ENCODE data around the gene WIPF3.
"Not testable (repeated sequence)": the region's sequence is repeated elsewhere in the genome, so short reads cannot be mapped to it uniquely, and the experiment has no call there.

The WIPF3 gene

DNA sequence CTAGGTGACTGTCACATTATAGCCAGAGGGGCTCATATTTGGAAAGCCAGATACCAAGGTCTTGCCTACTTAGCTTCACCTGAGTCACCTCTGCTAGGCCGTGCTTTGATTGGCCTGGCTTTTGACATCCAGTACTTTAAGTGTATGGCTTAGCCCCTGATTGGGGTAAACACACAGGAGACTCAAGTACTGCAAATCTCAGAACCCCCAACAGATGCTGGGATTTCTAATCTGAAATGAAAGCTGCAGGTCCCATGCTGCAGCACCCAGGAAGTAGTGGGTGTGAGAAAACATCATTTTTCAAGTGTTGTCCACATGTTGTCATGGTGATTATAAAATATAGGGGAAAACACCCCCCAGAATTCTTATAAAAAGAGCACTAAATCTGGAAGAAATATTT, 76.2 kb downstream of the WIPF3 start:
- DNase-seq, result no peak

DNA sequence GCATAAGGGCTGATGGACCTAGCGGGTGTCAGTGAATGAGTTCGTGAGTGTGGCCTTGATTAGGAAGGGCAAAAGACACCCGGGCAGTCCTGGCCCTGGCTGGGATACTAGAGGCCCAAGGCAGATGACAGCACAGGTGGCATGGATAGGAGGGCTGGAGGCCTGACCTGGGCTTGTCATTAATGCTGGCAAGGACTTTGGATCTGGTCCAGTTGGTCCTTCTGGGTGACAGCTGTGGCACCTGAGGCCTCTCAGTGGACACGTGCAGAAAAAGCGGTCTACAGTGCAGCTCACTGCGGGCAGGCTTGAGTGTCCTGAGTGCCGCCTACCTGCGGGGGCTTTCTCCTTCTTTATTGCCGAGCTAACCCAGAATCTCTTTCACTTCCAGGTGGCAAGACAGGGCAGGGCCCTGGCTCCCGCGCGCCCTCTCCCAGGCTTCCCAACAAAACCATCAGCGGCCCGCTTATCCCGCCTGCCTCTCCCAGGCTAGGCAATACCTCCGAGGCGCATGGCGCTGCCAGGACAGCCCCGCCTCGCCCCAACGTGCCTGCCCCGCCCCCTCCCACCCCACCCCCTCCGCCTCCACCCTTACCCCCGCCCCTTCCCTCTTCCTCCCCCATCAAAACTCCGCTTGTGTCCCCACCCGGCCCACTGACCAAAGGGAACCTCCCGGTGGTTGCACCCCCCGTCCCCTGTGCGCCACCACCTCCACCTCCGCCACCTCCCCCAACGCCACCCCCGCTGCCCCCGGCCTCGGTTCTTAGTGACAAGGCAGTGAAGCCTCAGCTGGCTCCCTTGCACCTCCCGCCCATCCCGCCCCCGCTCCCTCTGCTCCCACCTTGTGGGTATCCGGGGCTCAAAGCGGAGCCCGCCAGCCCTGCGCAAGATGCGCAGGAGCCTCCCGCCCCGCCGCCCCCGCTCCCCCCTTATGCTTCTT, 77.4 kb downstream of the WIPF3 start:
- no peak for DNase-seq

- DNase-seq, result no peak
Observed at GRCh38 chr7:29884399-29885272, 78.3 kb downstream of the WIPF3 start.

DNA sequence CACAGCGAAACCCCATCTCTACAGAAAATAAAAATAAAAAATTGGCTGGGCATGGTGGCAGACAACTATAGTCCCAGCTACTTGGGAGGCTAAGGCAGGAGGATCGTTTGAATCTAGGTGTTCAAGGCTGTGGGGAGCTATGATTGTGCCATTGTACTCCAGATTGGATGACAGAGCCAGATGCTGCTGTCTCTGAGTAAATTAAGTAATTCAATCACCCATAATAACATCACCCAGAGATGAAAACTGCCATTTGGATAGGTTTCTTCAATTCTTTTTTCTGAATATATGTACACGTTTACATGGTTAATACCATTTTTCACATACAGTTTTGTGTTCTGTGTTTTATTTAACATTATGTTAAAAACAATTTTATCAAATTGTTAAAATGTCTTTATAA, 79.3 kb downstream of the WIPF3 start:
- DNase-seq, result no peak

DNA sequence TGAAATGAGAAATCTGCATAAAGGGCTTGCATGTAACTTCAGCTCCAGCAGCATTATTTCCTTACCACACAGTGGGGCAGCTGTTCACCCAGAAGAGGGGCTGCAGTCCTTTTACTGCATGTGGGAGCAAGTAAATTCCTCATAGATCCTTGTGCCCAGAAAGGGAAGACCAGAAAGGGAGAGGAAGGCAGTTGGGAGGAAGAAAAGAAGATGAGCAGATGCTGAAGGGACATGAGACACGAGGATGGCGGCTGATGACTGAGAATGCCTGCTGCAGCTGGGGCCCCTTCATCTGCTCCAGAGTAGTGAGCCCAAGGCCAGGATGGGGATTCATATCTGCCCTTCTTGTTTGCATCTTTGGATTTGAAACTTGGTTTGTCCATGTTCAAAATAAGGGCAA, 80.5 kb downstream of the WIPF3 start:
- DNase-seq, result no peak

DNA sequence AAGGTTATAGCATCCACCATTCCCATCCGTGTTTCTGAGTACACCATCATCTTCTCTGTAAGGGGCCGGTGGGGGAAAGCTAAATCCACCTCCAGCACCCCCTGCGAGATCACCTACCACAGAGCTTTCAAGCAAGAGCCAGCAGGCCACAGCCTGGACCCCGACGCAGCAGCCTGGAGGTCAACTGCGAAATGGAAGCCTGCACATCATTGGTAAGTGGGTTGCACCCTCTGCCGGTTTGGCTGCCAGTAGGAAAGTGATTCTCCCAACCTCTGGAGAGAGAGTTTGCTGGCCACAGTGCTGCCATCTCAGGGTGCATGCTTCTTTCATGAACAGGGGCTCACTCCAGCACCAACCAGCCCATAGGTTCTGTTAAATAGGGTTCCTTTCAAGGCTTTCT, 81.7 kb downstream of the WIPF3 start:
- DNase-seq, result no peak

DNA sequence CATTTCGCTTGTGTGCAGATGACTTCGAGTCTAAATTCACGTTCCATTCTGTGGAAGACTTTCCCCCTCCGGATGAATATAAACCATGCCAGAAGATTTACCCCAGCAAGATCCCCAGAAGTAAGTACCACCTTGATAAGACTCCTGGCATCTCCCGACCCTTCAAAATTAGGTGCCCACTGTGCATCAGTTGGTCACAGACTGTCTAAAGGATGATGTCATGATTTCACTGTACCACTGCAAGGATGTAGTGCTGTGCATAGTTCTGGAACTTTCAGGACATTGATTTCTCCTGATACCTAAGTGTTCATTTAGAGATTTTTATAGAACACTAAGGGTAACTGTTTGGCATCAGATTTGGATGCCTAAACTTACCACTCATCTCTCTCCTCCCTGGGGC, 83.0 kb downstream of the WIPF3 start:
- DNase-seq, result no peak

- no peak for DNase-seq
Observed at GRCh38 chr7:29890251-29890650, 83.9 kb downstream of the WIPF3 start.

- not testable (repeated sequence) for DNase-seq
Observed at GRCh38 chr7:29890786-29891185, 84.5 kb downstream of the WIPF3 start.

DNA sequence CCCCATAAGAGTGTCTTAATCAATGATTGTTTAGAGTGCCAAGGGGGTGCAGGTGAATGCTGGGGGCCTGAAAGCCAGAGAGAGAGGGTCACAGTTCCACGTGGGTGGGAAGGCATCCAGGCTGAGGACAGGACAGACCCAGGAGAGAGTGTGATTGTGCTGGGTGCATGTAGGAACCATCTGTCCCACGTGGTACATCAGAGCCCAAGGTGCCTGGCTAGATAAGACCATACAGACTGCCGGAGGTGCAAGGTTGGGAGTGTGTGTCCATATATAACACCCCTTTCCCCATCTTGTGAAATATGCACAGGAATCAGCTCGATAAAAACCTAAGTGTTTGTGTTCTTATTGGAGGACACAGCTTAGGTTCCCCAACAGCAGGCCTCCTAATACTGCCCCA, 85.5 kb downstream of the WIPF3 start:
- DNase-seq, result no peak

DNA sequence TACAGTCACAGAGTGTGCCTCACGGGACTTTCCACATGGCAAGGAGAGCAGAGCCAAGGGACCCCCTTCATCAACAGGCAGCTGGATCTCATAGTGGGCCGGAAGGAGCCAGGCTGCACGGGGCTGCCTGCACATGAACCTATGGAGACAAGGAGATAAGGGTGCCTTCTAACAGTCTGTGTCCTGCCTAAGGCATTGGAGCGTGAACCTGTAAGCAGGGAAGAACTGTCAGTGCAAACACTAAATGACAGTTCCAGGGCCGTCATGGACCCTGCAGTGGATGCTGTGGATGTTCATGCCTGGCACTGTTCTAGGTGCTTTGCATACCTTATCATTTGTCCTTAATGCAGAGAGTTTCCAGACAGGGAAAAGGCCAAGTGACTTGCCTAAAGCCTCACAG, 85.9 kb downstream of the WIPF3 start:
- no peak for DNase-seq

DNA sequence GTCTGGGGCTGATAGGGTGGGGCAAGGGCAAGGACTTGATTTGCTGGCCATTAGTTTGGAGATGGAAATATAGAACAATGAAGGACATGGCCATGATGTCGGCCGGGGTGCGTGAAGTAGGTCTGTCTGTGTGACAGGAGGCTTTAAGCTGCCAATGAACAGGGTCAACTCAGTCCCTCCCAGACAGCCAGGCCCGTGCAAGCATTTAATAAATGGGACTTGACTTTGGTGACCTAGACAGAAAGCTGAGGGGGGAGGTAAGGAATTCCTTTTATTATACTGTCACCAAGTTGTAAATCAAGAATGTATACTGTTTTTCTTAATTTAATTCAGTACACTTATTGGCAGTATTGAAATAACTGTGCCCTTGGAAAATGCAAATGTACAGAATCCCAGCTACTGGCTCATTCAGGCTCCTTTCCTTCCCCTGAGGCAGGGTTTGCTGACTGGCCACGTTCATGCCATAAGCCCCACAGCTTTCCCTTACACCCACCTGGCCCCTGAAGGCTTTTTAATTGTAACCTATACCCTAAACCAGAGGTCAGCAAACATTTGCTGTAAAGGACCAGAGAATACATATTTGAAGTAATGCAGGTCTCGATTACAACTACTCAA, 87.2 kb downstream of the WIPF3 start:
- DNase-seq, result no peak

DNA sequence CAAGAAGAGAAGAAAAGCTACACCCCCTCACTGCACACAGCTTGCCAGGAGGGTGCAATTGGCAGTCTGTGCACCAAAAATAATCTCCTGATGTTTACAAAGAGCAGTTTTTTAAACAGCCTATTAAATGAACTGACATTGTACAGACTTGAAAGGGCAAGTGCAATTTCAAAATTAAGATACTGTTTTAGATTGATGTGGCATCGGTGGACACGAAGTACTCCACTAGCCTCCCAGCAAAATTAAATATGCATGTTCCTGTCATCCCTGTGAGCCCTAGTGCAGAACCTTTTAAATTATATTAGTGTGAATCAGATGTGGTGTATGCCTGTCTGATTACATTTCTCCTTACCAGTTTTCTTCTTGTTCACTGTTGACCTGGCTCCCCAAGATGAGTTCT, 87.9 kb downstream of the WIPF3 start:
- DNase-seq, result no peak

DNA sequence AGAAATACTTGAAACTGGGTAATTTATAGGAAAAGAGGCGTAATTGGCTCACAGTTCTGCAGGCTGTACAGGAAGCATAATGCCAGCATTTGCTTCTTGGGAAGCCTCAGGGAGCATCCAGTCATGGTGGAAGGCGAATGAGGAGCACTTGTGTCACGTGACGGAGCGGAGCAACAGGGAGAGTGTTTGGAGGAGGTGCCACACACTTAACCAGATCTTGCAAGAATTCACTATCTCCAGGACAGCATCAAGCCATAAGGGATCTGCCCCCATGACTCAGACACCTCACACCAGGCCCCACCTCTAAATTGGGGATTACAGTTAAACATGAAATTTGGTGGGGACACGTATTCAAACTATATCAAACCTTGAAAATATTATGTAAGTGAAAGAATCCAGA, 89.3 kb downstream of the WIPF3 start:
- DNase-seq, result no peak

DNA sequence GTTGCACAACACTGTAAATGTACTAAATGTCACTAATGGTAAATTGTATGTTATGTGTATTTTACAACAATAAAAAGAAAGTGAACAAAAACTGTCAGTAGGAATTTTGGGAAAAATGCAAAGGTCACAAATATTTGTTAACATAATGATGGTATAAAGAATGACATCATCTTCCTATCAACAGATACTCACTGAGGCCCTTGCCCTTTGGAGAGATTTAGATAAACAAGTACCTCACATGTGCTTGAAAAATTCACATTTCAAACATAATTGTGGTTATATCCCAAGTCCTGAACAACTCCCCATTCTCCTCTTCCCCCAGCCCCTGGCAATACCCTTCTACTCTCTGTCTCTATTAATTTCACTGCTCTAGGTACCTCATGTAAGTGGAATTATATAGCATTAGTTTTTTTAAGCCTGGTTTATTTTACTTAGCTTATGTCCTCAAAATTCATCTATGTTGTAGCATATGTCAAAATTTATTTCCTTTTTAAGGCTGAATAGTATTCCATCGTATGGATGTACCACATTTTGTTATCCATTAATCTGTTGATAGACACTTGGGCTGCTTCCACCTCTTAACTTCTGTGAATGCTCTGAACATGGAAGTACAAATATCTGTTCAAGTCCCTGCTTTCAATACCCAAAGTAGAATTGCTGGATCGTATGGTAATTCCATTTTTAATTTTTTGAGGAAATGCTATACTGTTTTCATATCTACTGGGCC, 90.5 kb downstream of the WIPF3 start:
- DNase-seq, result no peak

GRCh38 chr7:29898301-29898700, 92.0 kb downstream of the WIPF3 start:
- DNase-seq, result no peak

DNA sequence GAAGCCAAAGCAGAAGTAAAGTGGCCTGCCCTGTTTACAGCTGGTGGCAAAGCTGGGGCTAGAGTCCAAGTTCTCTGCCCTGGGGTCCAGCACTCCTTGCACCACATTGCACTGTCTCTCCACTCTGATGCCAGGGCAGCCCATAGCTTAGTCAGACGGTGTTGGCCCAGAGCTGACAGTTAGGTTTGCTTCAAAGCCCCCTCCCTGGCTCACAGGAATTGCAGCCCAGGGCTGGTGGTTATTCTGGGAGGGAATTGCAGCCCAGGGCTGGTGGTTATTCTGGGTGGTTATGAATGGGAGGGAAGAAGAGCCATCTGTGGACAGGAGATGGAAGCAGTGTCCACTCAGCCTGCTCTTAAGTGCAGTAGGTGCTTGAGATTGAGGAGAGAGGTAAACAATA, 94.4 kb downstream of the WIPF3 start:
- DNase-seq, result no peak

GRCh38 chr7:29906200-29907022, 100.1 kb downstream of the WIPF3 start:
- no peak for DNase-seq

DNA sequence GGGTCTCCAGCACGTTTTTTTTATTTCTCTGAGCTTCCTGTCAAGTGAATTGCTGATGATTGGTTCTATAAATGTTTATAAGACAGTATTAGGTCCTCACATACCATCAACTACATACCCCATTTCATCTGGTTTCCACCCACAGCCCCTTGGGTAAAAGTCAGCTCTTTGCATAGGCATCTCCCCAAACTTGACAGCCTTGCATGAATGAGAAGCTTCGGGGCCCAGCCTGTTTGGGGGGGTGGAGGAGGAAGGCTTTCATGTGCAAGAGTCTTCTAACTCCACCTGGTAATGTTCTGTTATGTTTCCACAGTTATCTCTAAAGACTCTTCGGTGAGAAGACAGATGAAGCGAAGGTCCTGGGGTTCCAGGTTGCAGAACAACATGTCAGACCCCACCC, 107.9 kb downstream of the WIPF3 start:
- DNase-seq, result no peak

GRCh38 chr7:29915481-29916215, 109.3 kb downstream of the WIPF3 start:
- no peak for DNase-seq

- no peak for DNase-seq
Observed at GRCh38 chr7:29917641-29918040, 111.3 kb downstream of the WIPF3 start.
